Breast epithelium (tissue), 4 donors: ENCODE data around the gene HPCA. TPM values are rescaled to one million over a fixed set of nuclear protein-coding genes. Genes with fewer than 3 reads are reported as not detected.

Source experiments
- DNase-seq, 2 donors: peaks; one replicate each; pipeline ENCODE4 v3.0.0-alpha.2; 2019; ENCODE audit warnings: low spot score in 2 of 2
- H3K27ac ChIP-seq, 2 donors: fragments of 200-600 bp; sonication (generic) in 1 of 2; one replicate each; pipeline ENCODE4 v1.5.1; 2016 to 2019; ENCODE audit warnings: mild to moderate bottlenecking in 1 of 2
- H3K27me3 ChIP-seq, 2 donors: fragments of 200-600 bp; sonication (generic) in 1 of 2; one replicate each; pipeline versions ENCODE4 v1.5.1 to v1.6.0; 2017 to 2019; ENCODE audit warnings: control low read depth in 1 of 2, mild to moderate bottlenecking in 1 of 2
- H3K36me3 ChIP-seq: fragments of 200-600 bp; one replicate; pipeline ENCODE4 v1.5.1; 2019
- H3K4me1 ChIP-seq, 2 donors: fragments of 200-600 bp; sonication (generic); one replicate each; pipeline ENCODE4 v1.5.1; 2016 to 2019; ENCODE audit warnings: control low read depth in 1 of 2
- H3K4me3 ChIP-seq, 3 donors: fragments of 200-600 bp; sonication (generic); 1 replicate in 2 of 3; 2 replicates in 1 of 3; pipeline ENCODE4 v1.5.1; 2016 to 2019; ENCODE audit warnings: mild to moderate bottlenecking in 3 of 3, moderate library complexity in 2 of 3
- H3K9me3 ChIP-seq, 2 donors: fragments of 200-600 bp; sonication (generic) in 1 of 2; one replicate each; pipeline ENCODE4 v1.5.1; 2016 to 2019; ENCODE audit warnings: control low read depth in 1 of 2
- CTCF ChIP-seq, 3 donors: fragments of 450-650 bp; IDR thresholded peaks; one replicate each; pipeline ENCODE4 v1.5.1; 2016 to 2017; ENCODE audit warnings: antibody characterized with exemption in 3 of 3, mild to moderate bottlenecking in 3 of 3, moderate library complexity in 3 of 3
- POLR2A ChIP-seq: fragments of 450-650 bp; IDR thresholded peaks from one replicate; pipeline ENCODE4 v1.6.1; 2016; ENCODE audit warnings: antibody characterized with exemption, mild to moderate bottlenecking, moderate library complexity
- POLR2AphosphoS5 ChIP-seq, 3 donors: sonication (generic); formaldehyde crosslinking; IDR thresholded peaks; one replicate each; pipeline ENCODE4 v1.6.1; 2017; ENCODE audit warnings: antibody characterized with exemption in 3 of 3
- intact Hi-C: fragments of 100-400 bp; cut with DNase I; formaldehyde crosslinking; loops from one replicate; pipeline ENCODE4 v1.15.1; 2023; ENCODE audit warnings: low total_unique reads
- total RNA-seq, 3 donors: library from RNA; depleted of rRNA; stranded (reverse); fragments of >200 nt; gene quantifications; one replicate each; pipeline ENCODE4 v1.1.0, GENCODE V29; 2016

Gene HPCA
- total RNA-seq, 3 donors from 2014 or later, result 2.0 TPM; not detected in 2

- no peak for DNase-seq
- intact Hi-C loops, result no loop called here
- Histone ChIP-seq H3K4me3 (no peak overlapping the region), H3K4me1 (no peaks in the 10 kb centered on the region), H3K27me3 (no peaks in the 10 kb centered on the region), H3K9me3 (no peaks in the 10 kb centered on the region), H3K36me3 (no peaks in the 10 kb centered on the region), H3K27ac (no peak overlapping the region)
- TF ChIP-seq CTCF (IDR thresholded peaks at IDR 0.05) (no peak), POLR2AphosphoS5 (IDR thresholded peaks at IDR 0.05) (no peak), POLR2A (no peak)
Observed at GRCh38 chr1:32910319-32910718, 24.0 kb downstream of the HPCA start.

GRCh38 chr1:32915766-32916706, 29.7 kb downstream of the HPCA start:
- no peaks in the 10 kb centered on the region for H3K4me1 ChIP-seq
- intact Hi-C loops, result no loop called here
- TF ChIP-seq POLR2A (no peak), POLR2AphosphoS5 (IDR thresholded peaks at IDR 0.05) (no peak)

GRCh38 chr1:32917521-32917920, 31.2 kb downstream of the HPCA start:
- intact Hi-C loops, result no loop called here
- TF ChIP-seq POLR2A, result no peak
- no peak for TF ChIP-seq POLR2AphosphoS5 (IDR thresholded peaks at IDR 0.05)
- no peak for TF ChIP-seq CTCF (IDR thresholded peaks at IDR 0.05)
- Histone ChIP-seq H3K27ac (no peak overlapping the region), H3K36me3 (no peaks in the 10 kb centered on the region), H3K9me3 (no peaks in the 10 kb centered on the region), H3K4me1 (no peaks in the 10 kb centered on the region), H3K27me3 (no peaks in the 10 kb centered on the region), H3K4me3 (no peak overlapping the region)
- DNase-seq, result no peak

More at GRCh38 chr1:32915766-32916706, 29.7 kb downstream of the HPCA start:
- no peak for DNase-seq
- H3K4me3 ChIP-seq, result no peak overlapping the region
- no peaks in the 10 kb centered on the region for H3K36me3 ChIP-seq
- H3K27ac ChIP-seq, result no peak overlapping the region
- H3K9me3 ChIP-seq, result no peaks in the 10 kb centered on the region
- H3K27me3 ChIP-seq, result no peaks in the 10 kb centered on the region

GRCh38 chr1:32918179-32918578, 31.9 kb downstream of the HPCA start:
- H3K9me3 ChIP-seq, result no peaks in the 10 kb centered on the region
- no peaks in the 10 kb centered on the region for H3K36me3 ChIP-seq
- no peak overlapping the region for H3K27ac ChIP-seq
- no peak overlapping the region for H3K4me3 ChIP-seq
- intact Hi-C loops, result no loop called here
- no peaks in the 10 kb centered on the region for H3K27me3 ChIP-seq
- no peaks in the 10 kb centered on the region for H3K4me1 ChIP-seq
- no peak for TF ChIP-seq POLR2A
- no peak for TF ChIP-seq POLR2AphosphoS5 (IDR thresholded peaks at IDR 0.05)
- DNase-seq, result no peak

- intact Hi-C loops, result no loop called here
- H3K36me3 ChIP-seq, result no peaks in the 10 kb centered on the region
- TF ChIP-seq POLR2A (no peak), CTCF (IDR thresholded peaks at IDR 0.05) (no peak), POLR2AphosphoS5 (IDR thresholded peaks at IDR 0.05) (no peak)
- no peak overlapping the region for H3K27ac ChIP-seq
- no peak for DNase-seq
- no peak overlapping the region for H3K4me3 ChIP-seq
- H3K27me3 ChIP-seq, result peaks cover 0 to 11% of the 10 kb centered on the region in 2 donors
- no peaks in the 10 kb centered on the region for H3K4me1 ChIP-seq
- H3K9me3 ChIP-seq, result no peaks in the 10 kb centered on the region
Observed at GRCh38 chr1:32919811-32920733, 33.8 kb downstream of the HPCA start.
